HEK293 (cell line): ENCODE measurements around the gene MCRIP2.
"Not testable (repeated sequence)": the region's sequence is repeated elsewhere in the genome, so short reads cannot be mapped to it uniquely, and the experiment has no call there.

ENCODE experiments used
- CTCF ChIA-PET: fragments of 350-600 bp; formaldehyde crosslinking; extraction: SDS; loops from one replicate; lab custom pipeline; 2021; ENCODE audit warnings: antibody characterized with exemption; lab: Yijun Ruan, JAX
- POLR2A ChIA-PET: fragments of 300-600 bp; formaldehyde crosslinking; extraction: SDS; loops from one replicate; lab custom pipeline; 2020; ENCODE audit warnings: antibody characterized with exemption, inconsistent platforms; lab: Yijun Ruan, JAX
- H3K27ac ChIP-seq: fragments of 200-500 bp; sonication (Bioruptor generic); 2 replicates; pipeline ENCODE4 v1.5.1; 2014; ENCODE audit warnings: low read depth, low read length, control low read depth, inconsistent platforms; ENCODE audit errors: extremely low read depth
- H3K36me3 ChIP-seq, 2 experiments: fragments of 200-500 bp in 1 of 2; sonication (Bioruptor generic) in 1 of 2; 1 replicate in 1 of 2; 2 replicates in 1 of 2; pipeline ENCODE4 v1.5.1; 2014 to 2017; ENCODE audit warnings: inconsistent platforms in 2 of 2, low read length in 2 of 2; ENCODE audit not compliant: control insufficient read depth in 2 of 2, insufficient read depth in 1 of 2
- H3K4me1 ChIP-seq: fragments of 200-500 bp; sonication (Bioruptor generic); 2 replicates; pipeline ENCODE4 v1.5.1; 2014; ENCODE audit warnings: mild to moderate bottlenecking, low read length, inconsistent platforms; ENCODE audit not compliant: control insufficient read depth, insufficient read depth
- H3K4me3 ChIP-seq: 2 replicates; pipeline ENCODE4 v1.5.1; 2011; ENCODE audit warnings: low read depth, mild to moderate bottlenecking, control low read depth, low read length, moderate library complexity
- H3K9me3 ChIP-seq: fragments of 200-500 bp; sonication (Bioruptor generic); 2 replicates; pipeline ENCODE4 v1.5.1; 2014; ENCODE audit warnings: low read depth, low read length, inconsistent platforms; ENCODE audit not compliant: control insufficient read depth, insufficient read depth
- BCL11B ChIP-seq: fragments of 450-650 bp; formaldehyde crosslinking; IDR thresholded peaks from 2 replicates; pipeline ENCODE4 v1.5.1; 2016; ENCODE audit warnings: low read depth, missing biosample characterization, missing genetic modification characterization
- IKZF3 ChIP-seq: fragments of 450-650 bp; IDR thresholded peaks from 2 replicates; pipeline ENCODE4 v1.5.0; 2018; ENCODE audit warnings: missing biosample characterization, mild to moderate bottlenecking, missing genetic modification characterization, moderate library complexity
- KLF1 ChIP-seq: fragments of 450-650 bp; formaldehyde crosslinking; IDR thresholded peaks from 2 replicates; pipeline ENCODE4 v1.5.1; 2016; ENCODE audit warnings: missing biosample characterization, missing genetic modification characterization
- PATZ1 ChIP-seq: fragments of 450-650 bp; formaldehyde crosslinking; IDR thresholded peaks from 2 replicates; pipeline ENCODE4 v1.5.1; 2016; ENCODE audit warnings: missing biosample characterization, missing genetic modification characterization
- PRDM1 ChIP-seq: fragments of 450-650 bp; formaldehyde crosslinking; IDR thresholded peaks from 2 replicates; pipeline ENCODE4; 2016; ENCODE audit warnings: missing biosample characterization, missing genetic modification characterization
- SCRT2 ChIP-seq: fragments of 450-650 bp; formaldehyde crosslinking; IDR thresholded peaks from 2 replicates; pipeline ENCODE4 v1.5.1; 2016; ENCODE audit warnings: missing biosample characterization, missing genetic modification characterization
- WT1 ChIP-seq: fragments of 450-650 bp; formaldehyde crosslinking; IDR thresholded peaks from 2 replicates; pipeline ENCODE4 v1.5.1; 2016; ENCODE audit warnings: missing biosample characterization, missing genetic modification characterization
- ZNF146 ChIP-seq: fragments of 450-650 bp; formaldehyde crosslinking; IDR thresholded peaks from 2 replicates; pipeline ENCODE4 v1.5.1; 2016; ENCODE audit warnings: missing biosample characterization, missing genetic modification characterization
- ZNF223 ChIP-seq: fragments of 450-650 bp; formaldehyde crosslinking; IDR thresholded peaks from 2 replicates; pipeline ENCODE4 v1.5.1; 2016; ENCODE audit warnings: missing biosample characterization, missing genetic modification characterization
- ZNF23 ChIP-seq: fragments of 450-650 bp; formaldehyde crosslinking; IDR thresholded peaks from 2 replicates; pipeline ENCODE4 v1.5.1; 2016; ENCODE audit warnings: missing biosample characterization, missing genetic modification characterization, borderline replicate concordance
- ZNF311 ChIP-seq: fragments of 450-650 bp; formaldehyde crosslinking; IDR thresholded peaks from 2 replicates; pipeline ENCODE4 v1.5.1; 2017; ENCODE audit warnings: missing biosample characterization, missing genetic modification characterization, borderline replicate concordance
- ZNF366 ChIP-seq: fragments of 450-650 bp; formaldehyde crosslinking; conservative IDR thresholded peaks from 2 replicates; pipeline ENCODE4 v1.5.1; 2016; ENCODE audit warnings: missing biosample characterization, missing genetic modification characterization
- ZNF473 ChIP-seq: fragments of 450-650 bp; formaldehyde crosslinking; IDR thresholded peaks from 2 replicates; pipeline ENCODE4 v1.5.1; 2017; ENCODE audit warnings: missing biosample characterization, missing genetic modification characterization
- ZNF529 ChIP-seq: fragments of 450-650 bp; formaldehyde crosslinking; IDR thresholded peaks from 2 replicates; pipeline ENCODE4 v1.5.1; 2017; ENCODE audit warnings: missing genetic modification characterization, missing biosample characterization; ENCODE audit not compliant: insufficient replicate concordance
- ZNF555 ChIP-seq: fragments of 450-650 bp; formaldehyde crosslinking; conservative IDR thresholded peaks from 2 replicates; pipeline ENCODE4 v1.5.1; 2017; ENCODE audit warnings: missing biosample characterization, mild to moderate bottlenecking, missing genetic modification characterization, inconsistent platforms
- ZNF596 ChIP-seq: fragments of 450-650 bp; IDR thresholded peaks from 2 replicates; pipeline ENCODE4 v1.5.0; 2018; ENCODE audit warnings: missing biosample characterization, mild to moderate bottlenecking, missing genetic modification characterization, moderate library complexity
- ZNF660 ChIP-seq: fragments of 450-650 bp; IDR thresholded peaks from 2 replicates; pipeline ENCODE4 v1.5.1; 2018; ENCODE audit warnings: missing biosample characterization, mild to moderate bottlenecking, missing genetic modification characterization
- ZNF747 ChIP-seq: fragments of 450-650 bp; formaldehyde crosslinking; IDR thresholded peaks from 2 replicates; pipeline ENCODE4 v1.5.1; 2016; ENCODE audit warnings: missing biosample characterization, missing genetic modification characterization

The MCRIP2 gene

DNA sequence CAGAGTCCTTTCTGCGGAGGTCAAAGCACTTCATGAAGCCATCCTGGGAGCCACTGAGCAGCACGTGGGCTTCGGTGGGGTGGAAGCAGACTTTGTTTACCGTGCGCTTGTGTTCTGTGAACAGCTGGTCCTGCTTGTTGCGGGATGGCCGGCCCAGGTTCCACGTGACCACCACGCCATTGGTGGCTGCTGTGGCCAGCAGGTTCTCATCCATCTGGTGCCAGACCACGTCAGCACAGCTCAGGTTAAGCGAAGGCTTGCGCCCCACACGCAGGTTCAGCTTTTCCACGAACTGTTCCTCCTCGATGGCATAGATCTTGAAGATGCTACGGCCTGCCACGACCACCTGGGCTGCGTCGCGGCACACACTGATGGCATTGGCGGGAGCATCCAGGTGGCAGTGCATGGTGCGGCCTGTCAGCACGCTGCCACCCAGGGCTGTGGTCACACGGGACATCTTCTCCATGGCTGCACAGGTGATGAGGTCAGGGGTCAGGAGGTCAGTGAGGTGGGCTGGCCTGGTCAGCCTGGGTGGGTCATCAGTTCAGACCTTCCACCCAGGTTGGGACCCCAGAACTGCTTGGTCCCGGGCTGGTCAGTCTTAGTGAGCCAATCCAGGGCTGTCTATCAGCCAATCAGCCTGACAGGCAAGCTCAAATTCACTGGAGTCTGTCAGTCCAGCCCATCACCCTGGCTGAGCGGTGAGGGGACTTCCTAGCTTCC, 47.7 kb downstream of the MCRIP2 start (continued):
- TF ChIP-seq ZNF23 (tag by site-specific recombination) (no peak), ZNF146 (tag by site-specific recombination) (no peak), ZNF311 (tag by site-specific recombination) (no peak), BCL11B (tag by site-specific recombination) (peak; percentile 99), ZNF660 (tag by site-specific recombination) (peak; percentile 34; the same call in 1 of the 2 replicates), WT1 (tag by site-specific recombination) (no peak)

DNA sequence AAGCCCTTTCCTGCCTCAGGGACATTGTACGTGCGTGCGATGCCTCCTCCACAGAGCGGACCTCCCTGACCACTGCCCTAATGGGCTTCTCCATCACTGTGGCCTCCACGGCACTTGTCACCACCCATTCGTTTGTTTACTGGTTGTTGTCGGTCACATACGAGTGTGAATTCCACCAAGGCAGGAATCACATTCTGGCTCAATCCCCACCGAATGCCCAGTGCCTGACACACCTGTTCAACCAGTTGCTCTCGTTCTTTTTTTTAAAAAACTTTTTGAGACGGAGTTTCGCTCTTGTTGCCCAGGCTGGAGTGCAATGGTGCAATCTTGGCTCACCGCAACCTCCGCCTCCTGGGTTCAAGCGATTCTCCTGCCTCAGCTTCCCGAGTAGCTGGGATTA, 49.6 kb downstream of the MCRIP2 start:
- peaks cover 0 to 29% of the 10 kb centered on the region in 2 experiments; a peak in 1 of 3 replicates for H3K36me3 ChIP-seq
- TF ChIP-seq SCRT2 = peak; percentile 33; the same call in 1 of the 2 replicates
- POLR2A ChIA-PET, H3K27ac ChIP-seq, H3K4me1 ChIP-seq, CTCF ChIA-PET, H3K9me3 ChIP-seq, H3K4me3 ChIP-seq: not testable (repeated sequence)

GRCh38 chr16:692356-693108, 50.9 kb downstream of the MCRIP2 start:
- TF ChIP-seq ZNF223 (tag by site-specific recombination) (no peak), SCRT2 (0 out of 2 replicates have a peak, but pooled peaks have one; percentile 36), ZNF529 (tag by site-specific recombination) (no peak), ZNF473 (tag by site-specific recombination) (no peak), ZNF596 (tag by site-specific recombination) (peak; percentile 97), IKZF3 (tag by site-specific recombination) (0 out of 2 replicates have a peak, but pooled peaks have one; percentile 23), ZNF555 (tag by site-specific recombination) (no peak), KLF1 (0 out of 2 replicates have a peak, but pooled peaks have one; percentile 13), ZNF747 (tag by site-specific recombination) (no peak), PRDM1 (tag by site-specific recombination) (peak; percentile 87), ZNF366 (tag by site-specific recombination) (0 out of 2 replicates have a peak, but pooled peaks have one; percentile 22), PATZ1 (tag by site-specific recombination) (peak; percentile 27; the same call in 1 of the 2 replicates)
- ChIA-PET CTCF (interaction anchor here (0.8 kb wide), 1 partner anchor 22 kb away, joined by 3 read pairs; no protein-coding TSS in a partner anchor), POLR2A (interaction anchor here (0.8 kb wide), 1 partner anchor 56 kb away, joined by 3 read pairs; the partner anchor contains the start of gene METTL26)
- Histone ChIP-seq H3K27ac (no peak overlapping the region), H3K4me3 (no peak overlapping the region), H3K9me3 (no peaks in the 10 kb centered on the region), H3K4me1 (no peaks in the 10 kb centered on the region), H3K36me3 (peaks cover 0 to 16% of the 10 kb centered on the region in 2 experiments; a peak in 1 of 3 replicates)
